ENCODE measurements around the gene PTCH1.

GRCh38 chr9:95443301-95443700 lies 73.5 kb downstream of the PTCH1 start:
- TF ChIP-seq ZNF274 (IDR thresholded peaks at IDR 0.05; ENCODE audit: low read depth, low read length) (no peak), SUZ12 (IDR thresholded peaks at IDR 0.05; ENCODE audit: extremely low read depth, insufficient read depth, insufficient read length) (no peak)
